Panc1 (cell line): ENCODE data around the gene OTUD7B. TPM values are rescaled to one million over a fixed set of nuclear protein-coding genes. Genes with fewer than 3 reads are reported as not detected.

ENCODE experiments used
- ATAC-seq: fragments of 200-7000 bp; cut with Tn5 transposase; 2 replicates; pipeline ENCODE4 v1.9.1; 2020; ENCODE audit warnings: mild to moderate bottlenecking, moderate library complexity
- BruUV-seq: library from RNA; stranded (reverse); fragments of 400-500 nt; replicated peaks from 2 replicates; lab custom pipeline; 2021; lab: Mats Ljungman, UMichigan
- CTCF ChIA-PET: fragments of 300-600 bp; sonication (Branson Sonifier 250); formaldehyde crosslinking; loops from one replicate; lab custom pipeline; 2022; ENCODE audit warnings: antibody characterized with exemption; lab: Charles Lee
- POLR2A ChIA-PET: fragments of 300-600 bp; sonication (Branson Sonifier 250); formaldehyde crosslinking; loops from one replicate; lab custom pipeline; 2022; ENCODE audit warnings: antibody characterized with exemption; lab: Charles Lee
- DNase-seq: peaks from one replicate; pipeline ENCODE4 v3.0.0-alpha.2; 2010; ENCODE audit warnings: low read depth, low spot score
- H3K27ac ChIP-seq: 2 replicates; pipeline ENCODE4 v1.5.1; 2011; ENCODE audit warnings: mild to moderate bottlenecking, low read length, inconsistent platforms
- H3K27me3 ChIP-seq: fragments of 200-500 bp; sonication (Bioruptor generic); 2 replicates; pipeline ENCODE4 v1.6.0; 2014; ENCODE audit warnings: low read length, inconsistent platforms; ENCODE audit not compliant: control insufficient read depth, insufficient read depth
- H3K36me3 ChIP-seq: fragments of 200-500 bp; sonication (Bioruptor generic); 2 replicates; pipeline ENCODE4 v1.5.1; 2014; ENCODE audit warnings: inconsistent platforms, mild to moderate bottlenecking, low read length, moderate library complexity; ENCODE audit not compliant: control insufficient read depth, insufficient read depth
- H3K4me1 ChIP-seq: 2 replicates; pipeline ENCODE4 v1.5.1; 2011; ENCODE audit warnings: inconsistent platforms, mild to moderate bottlenecking, low read length, moderate library complexity; ENCODE audit not compliant: control insufficient read depth, insufficient read depth
- H3K4me3 ChIP-seq, 2 experiments: 2 replicates each; pipeline ENCODE4 v1.5.1; 2011 to 2012; ENCODE audit warnings: low read depth in 2 of 2, low read length in 2 of 2, mild to moderate bottlenecking in 2 of 2, inconsistent platforms in 1 of 2, moderate library complexity in 1 of 2
- H3K9me3 ChIP-seq: fragments of 200-500 bp; sonication (Bioruptor generic); 2 replicates; pipeline ENCODE4 v1.5.1; 2014; ENCODE audit warnings: low read depth, mild to moderate bottlenecking, inconsistent platforms, low read length, moderate library complexity; ENCODE audit not compliant: control insufficient read depth, insufficient read depth
- CTCF ChIP-seq: fragments of 450-650 bp; IDR thresholded peaks from 2 replicates; pipeline ENCODE4 v1.5.1; 2017; ENCODE audit warnings: mild to moderate bottlenecking
- POLR2AphosphoS5 ChIP-seq: IDR thresholded peaks from 2 replicates; pipeline ENCODE4 v1.6.1; 2012; ENCODE audit warnings: mild to moderate bottlenecking, low read depth, low read length, moderate library complexity
- REST ChIP-seq, 2 experiments: IDR thresholded peaks; 2 replicates each; pipeline ENCODE4 v1.6.1; 2011 to 2012; ENCODE audit warnings: low read depth in 2 of 2, control low read depth in 1 of 2, low read length in 1 of 2, mild to moderate bottlenecking in 1 of 2, moderate library complexity in 1 of 2; ENCODE audit not compliant: insufficient read depth in 1 of 2
- SIN3A ChIP-seq: IDR thresholded peaks from 2 replicates; pipeline ENCODE4 v1.6.1; 2012; ENCODE audit warnings: low read depth, mild to moderate bottlenecking, low read length, moderate library complexity, borderline replicate concordance; ENCODE audit not compliant: insufficient read depth
- TCF7L2 ChIP-seq: IDR thresholded peaks from 2 replicates; pipeline ENCODE4 v1.6.1; 2011; ENCODE audit warnings: mild to moderate bottlenecking, low read depth, low read length, inconsistent platforms
- in situ Hi-C: cut with HindIII; loops from 2 replicates; pipeline ENCODE4 v1.10.0; 2016; ENCODE audit warnings: low sequenced_read_pairs, low pct_unique_long_range_greater_than_20kb
- intact Hi-C: fragments of 100-400 bp; cut with micrococcal nuclease; formaldehyde crosslinking; loops from one replicate; pipeline ENCODE4 v1.10.0; 2022; ENCODE audit not compliant: unreplicated experiment
- total RNA-seq: library from RNA; stranded (reverse); gene quantifications from one replicate; pipeline ENCODE4 v1.2.1, GENCODE V29; 2021; ENCODE audit not compliant: unreplicated experiment

The OTUD7B gene
- total RNA-seq, 1 experiment from 2014 or later, result 24.1 TPM

- Histone ChIP-seq H3K27ac (no peak overlapping the region), H3K4me3 (no peak overlapping the region), H3K4me1 (peaks cover 4% of the 10 kb centered on the region; the same call in 1 of the 2 replicates), H3K9me3 (no peaks in the 10 kb centered on the region), H3K27me3 (no peaks in the 10 kb centered on the region), H3K36me3 (no peaks in the 10 kb centered on the region)
- BruUV-seq, result no TSS peak
- ATAC-seq (no peak), DNase-seq (no peak)
- intact Hi-C loops, result no loop called here
- in situ Hi-C loops, result no loop called here
- ChIA-PET CTCF (no interaction called here), POLR2A (interaction anchor here (1.1 kb wide), 1 partner anchor 28 kb away, joined by 3 read pairs; a partner anchor contains a TSS)
- TF ChIP-seq REST (IDR thresholded peaks at IDR 0.05; ENCODE audit: insufficient read depth in 1 of 2, low read depth in 2 of 2, low read length in 1 of 2) (no peak), TCF7L2 (no peak), POLR2AphosphoS5 (no peak), SIN3A (no peak), CTCF (no peak)
Measured at GRCh38 chr1:149915429-149916192, 94.9 kb downstream of the OTUD7B start.

GRCh38 chr1:149914545-149914944 lies 96.0 kb downstream of the OTUD7B start:
- Histone ChIP-seq H3K36me3 (no peaks in the 10 kb centered on the region), H3K4me1 (peaks cover 4% of the 10 kb centered on the region; the same call in 1 of the 2 replicates), H3K27ac (no peak overlapping the region), H3K4me3 (no peak overlapping the region), H3K27me3 (no peaks in the 10 kb centered on the region), H3K9me3 (no peaks in the 10 kb centered on the region)
- in situ Hi-C loops (no loop called here), intact Hi-C loops (no loop called here)
- BruUV-seq, result no TSS peak
- DNase-seq (no peak), ATAC-seq (no peak)
- ChIA-PET CTCF (no interaction called here), POLR2A (no interaction called here)
- TF ChIP-seq TCF7L2 (no peak), REST (IDR thresholded peaks at IDR 0.05; ENCODE audit: insufficient read depth in 1 of 2, low read depth in 2 of 2, low read length in 1 of 2) (no peak), SIN3A (no peak), POLR2AphosphoS5 (no peak), CTCF (no peak)
